Forelimb muscle (tissue), 1 donor: ENCODE measurements around the gene TNFAIP8. TPM values are rescaled to one million over a fixed set of nuclear protein-coding genes. Genes with fewer than 3 reads are reported as not detected.

ENCODE experiments used
- DNase-seq: peaks from one replicate; pipeline ENCODE4 v3.0.0-alpha.2; 2013; ENCODE audit warnings: low read depth
- polyA plus RNA-seq: library from polyadenylated mRNA; unstranded; fragments of 120-200 nt; gene quantifications from one replicate; pipeline ENCODE4 v1.2.1, GENCODE V29; 2013; ENCODE audit not compliant: insufficient read length

TNFAIP8 gene
- 9.4 TPM for polyA plus RNA-seq

DNA sequence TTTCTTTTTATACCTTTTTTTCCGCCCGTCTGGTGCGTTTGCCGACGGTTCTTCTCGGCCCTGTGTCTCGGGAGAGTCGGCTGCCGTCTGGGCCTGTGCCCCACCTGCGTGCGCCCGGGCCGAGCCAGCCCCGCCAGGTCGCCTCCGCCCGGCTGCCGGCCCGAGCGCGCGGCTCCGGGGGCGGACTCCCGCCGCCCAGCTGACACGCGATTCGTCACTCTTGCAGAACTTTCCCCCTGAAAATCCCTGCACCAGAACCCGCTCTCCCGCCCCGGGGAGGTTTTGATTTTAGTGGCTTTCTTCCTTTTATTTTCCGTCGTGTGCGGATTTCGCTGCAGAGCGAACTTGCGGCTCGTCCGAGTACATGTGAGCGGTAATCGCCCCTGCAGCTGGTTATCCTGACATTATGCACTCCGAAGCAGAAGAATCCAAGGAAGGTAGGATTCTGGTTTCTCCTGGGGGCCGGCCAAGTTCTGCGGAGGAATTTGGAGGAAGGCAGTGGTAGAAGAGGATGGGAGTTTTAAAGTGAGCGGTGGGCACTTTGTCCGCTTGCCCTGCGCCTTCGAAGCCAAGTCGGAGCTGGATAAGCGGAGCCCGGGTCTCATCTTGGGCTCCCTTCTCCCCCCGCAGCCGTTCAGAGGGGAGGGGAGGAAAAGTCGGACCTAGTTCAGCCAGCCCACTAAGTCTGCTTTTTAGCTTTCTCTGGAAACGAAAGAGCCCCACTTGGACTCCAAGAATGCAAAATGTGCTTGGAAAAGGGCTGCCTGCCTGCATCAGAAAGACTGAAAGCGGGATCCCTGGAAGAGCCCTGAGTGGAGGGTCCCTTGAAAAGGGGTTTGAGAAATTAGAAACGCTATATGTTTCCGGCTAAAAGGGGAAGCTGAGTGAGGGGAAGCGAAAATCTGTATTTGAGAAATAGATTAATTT lies at the start of gene TNFAIP8:
Gene TNFAIP8 (plus strand): TSS at position 335 of the 927 bp plus-strand sequence. CDS start 72 bp downstream, at position 407.
- peak; percentile 38 for DNase-seq

GRCh38 chr5:119307170-119307569 lies 48.6 kb upstream of the TNFAIP8 start:
- DNase-seq, result no peak

- no peak for DNase-seq
Measured at GRCh38 chr5:119309326-119309725, 46.5 kb upstream of the TNFAIP8 start.

DNA sequence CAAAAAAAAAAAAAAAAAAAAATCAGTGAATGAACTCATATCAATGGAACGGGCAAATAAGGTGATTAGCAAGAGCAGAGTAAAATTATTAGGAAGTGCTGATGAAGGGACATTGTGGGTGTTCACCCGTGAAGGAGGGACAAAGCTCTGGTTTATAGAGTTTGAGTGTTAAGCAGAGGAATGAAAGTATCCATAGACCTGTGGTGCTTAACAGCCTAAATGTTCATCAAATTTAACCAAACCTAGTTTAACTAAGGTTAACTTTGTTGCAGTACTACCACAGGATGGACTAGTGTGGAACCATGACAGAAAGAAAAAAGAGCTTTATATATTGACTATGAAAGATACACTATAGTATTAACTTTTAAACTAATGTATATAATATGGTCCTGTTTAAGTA lies 44.1 kb upstream of the TNFAIP8 start:
- DNase-seq, result no peak

- DNase-seq, result no peak
Measured at GRCh38 chr5:119312403-119312802, 43.4 kb upstream of the TNFAIP8 start.

DNA sequence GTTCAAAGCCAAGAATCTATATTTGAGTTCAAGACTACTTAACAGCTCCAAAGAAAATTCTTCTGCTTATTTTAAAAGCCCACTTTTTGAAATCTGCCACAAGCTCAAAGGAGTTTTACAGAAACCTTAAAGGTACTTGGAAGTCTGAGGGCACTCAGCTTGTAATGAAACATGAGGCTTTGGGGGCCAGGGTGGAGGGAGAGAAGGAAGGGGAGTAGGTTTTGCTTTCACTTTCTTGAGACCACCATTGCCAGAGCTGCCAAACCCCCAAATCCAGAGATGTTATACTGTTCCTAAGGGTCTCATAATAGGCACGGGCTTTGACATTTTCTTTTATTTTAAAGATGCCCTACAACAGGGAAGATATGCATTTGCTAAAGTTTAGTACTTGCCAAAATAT lies 42.6 kb upstream of the TNFAIP8 start:
- DNase-seq, result no peak

DNA sequence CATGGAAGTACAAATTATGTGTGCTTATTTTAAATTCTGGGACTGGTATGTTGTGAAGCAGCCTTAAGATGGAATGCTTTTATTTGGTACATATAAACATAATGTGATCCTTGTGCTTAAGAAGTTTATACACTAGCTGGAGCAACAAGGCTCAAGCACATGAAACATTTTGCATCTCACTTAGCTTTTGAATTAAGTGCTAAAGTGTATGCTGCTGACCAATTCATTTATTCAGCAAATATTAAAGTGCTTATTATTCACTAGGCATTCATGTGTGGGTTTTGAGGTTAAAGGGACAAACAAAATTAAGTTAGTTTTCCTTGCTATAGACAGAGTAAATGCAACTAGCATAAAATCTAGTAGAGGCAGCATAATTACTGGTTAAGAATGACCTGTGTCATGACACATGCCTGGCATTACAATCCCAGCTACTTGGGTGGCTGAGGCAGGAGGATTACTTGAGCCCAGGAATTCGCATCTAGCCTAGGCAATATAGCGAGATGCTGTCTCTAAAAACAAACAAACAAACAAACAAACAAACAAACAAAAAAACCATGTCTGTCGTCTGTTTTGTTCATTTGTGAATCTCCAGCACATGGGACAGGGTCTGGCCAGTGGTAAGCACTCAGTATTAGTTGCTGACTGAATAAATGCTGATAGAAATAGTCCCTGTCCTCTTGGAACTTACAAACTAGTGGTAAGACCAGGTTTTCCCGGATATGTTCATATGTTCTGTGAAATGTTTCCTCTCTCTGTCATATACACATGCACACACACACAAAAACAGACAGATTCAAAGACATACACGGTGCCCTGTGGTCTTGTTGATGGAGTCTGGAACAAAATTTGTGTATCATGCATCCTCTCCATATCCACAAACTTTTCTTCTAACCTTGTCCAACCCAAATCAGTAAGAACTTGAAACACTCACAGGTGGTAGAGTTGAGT lies 41.9 kb upstream of the TNFAIP8 start:
- DNase-seq, result no peak

DNA sequence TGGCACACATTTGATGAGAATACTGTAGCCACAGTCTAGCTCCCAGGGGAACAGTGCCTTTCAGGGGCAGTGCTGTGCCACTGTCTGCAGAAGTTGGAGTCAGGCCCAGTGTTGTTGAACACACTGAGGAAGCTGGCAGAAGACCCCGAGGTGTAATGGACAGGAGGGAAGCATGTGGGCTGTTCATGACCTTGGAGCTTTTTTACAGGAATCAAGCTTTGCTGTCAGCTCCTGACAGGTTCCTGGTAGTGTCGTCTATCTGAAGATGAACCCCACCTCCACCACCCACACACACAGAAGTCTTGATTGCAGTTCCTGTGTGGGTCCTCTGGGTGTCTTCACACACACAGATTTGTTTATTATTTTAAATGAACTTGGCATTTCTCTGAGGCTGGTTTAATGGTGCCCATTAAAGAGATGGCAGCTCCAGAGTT lies 40.3 kb upstream of the TNFAIP8 start:
- DNase-seq, result no peak

DNA sequence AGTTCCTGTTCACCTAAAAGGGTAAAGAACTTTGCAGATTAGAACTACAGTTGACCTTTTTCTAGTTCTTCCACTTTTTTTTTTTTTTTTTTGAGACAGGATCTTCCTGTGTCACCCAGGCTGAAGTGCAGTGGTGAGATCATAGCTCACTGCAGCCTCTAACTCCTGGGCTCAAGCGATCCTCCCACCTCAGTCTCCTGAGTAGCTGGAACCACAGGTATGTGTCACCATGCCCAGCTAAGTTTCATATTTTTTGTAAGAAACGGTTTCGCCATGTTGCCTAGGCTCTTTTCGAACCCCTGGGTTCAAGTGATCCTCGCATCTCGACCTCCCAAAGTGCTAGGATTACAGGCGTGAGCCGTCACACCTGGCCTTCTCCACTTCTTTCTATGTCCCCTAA lies 39.7 kb upstream of the TNFAIP8 start:
- no peak for DNase-seq

- DNase-seq, result no peak
Measured at GRCh38 chr5:119316906-119317305, 38.9 kb upstream of the TNFAIP8 start.

GRCh38 chr5:119318256-119318894 lies 37.4 kb upstream of the TNFAIP8 start:
- no peak for DNase-seq

DNA sequence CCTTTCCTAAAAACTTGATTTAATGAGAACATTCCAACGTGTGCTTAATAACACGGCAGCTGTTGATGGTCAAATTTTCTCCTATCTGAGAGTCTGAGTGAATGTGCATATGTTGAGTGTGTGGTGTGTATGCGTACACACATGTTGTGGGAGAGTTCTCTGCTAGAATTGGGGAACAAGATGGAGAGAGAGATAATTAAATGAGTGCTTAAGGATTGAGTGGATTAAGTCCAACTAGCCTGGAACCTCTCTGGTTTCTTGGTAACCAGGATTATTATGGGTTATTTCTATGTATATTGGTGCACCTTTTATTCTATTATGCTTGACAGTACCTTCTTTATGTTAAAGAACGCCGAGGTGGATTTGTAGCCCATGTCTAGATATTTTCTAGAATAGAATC lies 36.4 kb upstream of the TNFAIP8 start:
- no peak for DNase-seq

GRCh38 chr5:119319890-119320289 lies 35.9 kb upstream of the TNFAIP8 start:
- DNase-seq, result no peak

GRCh38 chr5:119321569-119322311 lies 34.1 kb upstream of the TNFAIP8 start:
- no peak for DNase-seq

DNA sequence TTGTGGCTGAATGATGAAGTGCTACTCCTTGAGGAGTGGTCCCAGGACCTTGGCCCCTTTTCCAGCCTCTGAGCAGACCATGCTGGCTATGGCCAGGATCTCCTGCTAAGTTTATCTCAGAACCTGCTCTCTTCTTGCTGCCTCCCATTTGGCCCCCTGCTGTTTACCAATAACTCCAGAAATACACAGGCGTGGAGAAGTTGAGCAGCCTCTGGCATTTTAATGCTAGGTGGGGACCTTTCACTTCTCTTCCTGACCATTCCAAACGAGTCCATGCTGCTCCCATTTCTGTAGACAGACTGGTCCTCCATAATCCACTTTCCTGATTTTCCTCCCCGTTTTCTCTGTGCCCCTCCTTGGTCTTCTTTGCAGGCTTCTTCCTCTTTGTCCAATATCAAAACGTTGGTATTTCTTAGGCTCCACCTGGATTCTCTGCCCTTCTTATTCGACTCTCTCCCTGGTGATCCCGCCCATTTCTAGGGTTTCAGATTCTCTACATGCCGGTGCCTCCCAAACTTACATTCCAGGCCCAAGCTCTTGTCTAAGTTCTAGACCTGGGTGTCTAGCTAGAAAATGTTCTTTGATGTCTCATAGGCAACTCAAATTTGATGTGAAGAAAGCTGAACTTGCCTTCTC lies 33.4 kb upstream of the TNFAIP8 start:
- DNase-seq, result no peak

DNA sequence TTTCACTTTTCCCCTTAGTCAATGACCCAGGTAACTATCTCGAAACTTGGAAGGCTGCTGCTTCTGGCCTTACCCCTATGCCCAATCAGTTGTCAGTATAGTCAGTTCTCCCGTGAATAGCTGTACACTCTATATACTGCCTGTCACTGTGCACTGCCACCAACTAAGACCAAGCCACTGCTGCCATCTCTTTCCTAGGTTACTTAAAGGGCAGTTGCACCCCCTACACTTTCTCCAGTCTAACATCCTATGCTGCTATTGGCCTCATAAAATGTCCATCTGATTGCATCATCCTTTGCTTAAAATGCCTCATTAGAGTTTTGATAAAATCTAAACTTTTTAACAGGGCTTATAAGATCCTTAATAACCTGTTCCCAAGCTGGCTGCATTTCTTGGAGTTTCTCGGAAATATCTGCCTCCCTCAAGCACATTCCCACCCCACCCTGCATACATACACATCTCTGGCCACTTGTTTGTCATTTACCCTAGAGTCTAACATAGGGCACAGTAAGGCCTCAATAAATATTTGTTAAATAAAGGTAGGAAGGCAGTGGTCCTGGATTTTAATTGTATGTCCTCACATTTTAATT lies 32.8 kb upstream of the TNFAIP8 start:
- DNase-seq, result no peak

DNA sequence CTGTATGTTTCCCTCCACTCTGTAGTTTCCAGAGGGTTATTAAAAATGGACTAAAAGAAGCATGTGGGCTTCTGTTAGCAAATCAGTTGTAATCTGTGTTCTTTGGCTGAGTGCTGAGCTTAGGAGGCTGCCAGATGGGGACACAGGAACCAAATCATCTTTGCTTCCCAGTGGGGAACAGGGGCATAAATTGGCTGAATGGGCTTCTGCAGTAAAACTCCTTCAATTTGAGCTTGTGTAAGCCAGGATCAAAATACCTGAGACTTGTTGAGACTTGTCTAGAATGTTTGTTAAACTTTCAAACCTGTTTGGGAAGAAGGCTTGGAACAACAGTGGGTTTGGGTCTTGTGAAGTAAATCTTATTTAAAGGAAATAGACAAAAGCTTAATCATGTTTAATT lies 32.2 kb upstream of the TNFAIP8 start:
- DNase-seq, result no peak

- no peak for DNase-seq
Measured at GRCh38 chr5:119324842-119325241, 31.0 kb upstream of the TNFAIP8 start.

DNA sequence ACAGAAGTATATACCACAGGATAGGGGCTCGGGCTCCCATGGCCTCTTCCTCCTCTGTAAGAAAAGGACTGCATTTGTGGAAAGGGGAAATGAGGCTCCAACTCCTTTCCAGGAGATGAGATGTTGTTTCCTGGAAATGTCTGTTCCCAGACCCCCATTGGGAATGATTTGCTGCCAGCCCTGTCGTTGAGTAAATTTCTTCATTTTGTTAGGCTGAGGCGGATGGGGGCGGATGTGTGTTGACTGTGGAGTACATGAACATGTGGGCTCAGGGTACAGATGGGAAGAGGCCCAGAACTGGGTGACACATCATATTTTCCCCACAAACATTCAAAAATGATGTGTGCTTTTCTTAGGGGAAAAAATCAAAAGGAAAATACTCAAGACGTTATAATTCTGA lies 28.8 kb upstream of the TNFAIP8 start:
- DNase-seq, result no peak
